B cell (primary cell): ENCODE measurements around the gene ZFP92. TPM values are rescaled to one million over a fixed set of nuclear protein-coding genes. Genes with fewer than 3 reads are reported as not detected.

Experiments used
- ATAC-seq: fragments of 200-7000 bp; cut with Tn5 transposase; one replicate; pipeline ENCODE4 v1.10.0; 2021; ENCODE audit warnings: low read depth, mild to moderate bottlenecking, moderate number of reproducible peaks, moderate library complexity
- CTCF ChIA-PET: fragments of 350-600 bp; sonication (Branson Sonifier 250); formaldehyde crosslinking; loops from one replicate; lab custom pipeline; 2021; ENCODE audit warnings: antibody characterized with exemption, inconsistent platforms; lab: Charles Lee
- POLR2A ChIA-PET: fragments of 350-600 bp; sonication (Branson Sonifier 250); formaldehyde crosslinking; loops from one replicate; lab custom pipeline; 2021; ENCODE audit warnings: antibody characterized with exemption; lab: Charles Lee
- DNase-seq: peaks from one replicate; pipeline ENCODE4 v3.0.0; 2013
- H2AFZ ChIP-seq: 2 replicates; pipeline ENCODE4 v1.6.1; 2012; ENCODE audit warnings: mild to moderate bottlenecking, low read depth, low read length; ENCODE audit not compliant: insufficient read depth, poor library complexity, severe bottlenecking
- H3K27ac ChIP-seq, 2 donors: 1 replicate in 1 of 2; 2 replicates in 1 of 2; pipeline ENCODE4 v1.5.1; 2012 to 2013; ENCODE audit warnings: low read length in 2 of 2, mild to moderate bottlenecking in 2 of 2, moderate library complexity in 1 of 2
- H3K27me3 ChIP-seq, 4 experiments: fragments of 200-600 bp in 1 of 4; sonication (generic) in 1 of 4; replicated peaks in 1 of 4; 1 replicate in 2 of 4; 2 replicates in 2 of 4; pipeline versions ENCODE4 v1.6.1 to v1.7.0; 2013 to 2016; ENCODE audit warnings: low read length in 3 of 4, mild to moderate bottlenecking in 2 of 4, mixed read lengths in 1 of 4, moderate library complexity in 1 of 4; ENCODE audit not compliant: insufficient read depth in 4 of 4, control insufficient read depth in 3 of 4; ENCODE audit errors: control extremely low read depth in 1 of 4
- H3K36me3 ChIP-seq, 2 experiments: replicated peaks in 1 of 2; 1 replicate in 1 of 2; 2 replicates in 1 of 2; pipeline versions ENCODE4 v1.6.1 to v1.7.1; 2013; ENCODE audit warnings: low read length in 1 of 2; ENCODE audit not compliant: insufficient read depth in 2 of 2, control insufficient read depth in 1 of 2; ENCODE audit errors: control extremely low read depth in 1 of 2, extremely low read depth in 1 of 2
- H3K4me1 ChIP-seq, 2 donors: fragments of 200-600 bp in 1 of 2; sonication (generic) in 1 of 2; 1 replicate in 1 of 2; 2 replicates in 1 of 2; pipeline versions ENCODE4 v1.5.1 to v1.6.1; 2013 to 2017; ENCODE audit warnings: low read length in 2 of 2; ENCODE audit not compliant: control insufficient read depth in 2 of 2, insufficient read depth in 2 of 2
- H3K4me2 ChIP-seq: replicated peaks from 2 replicates; pipeline ENCODE3; 2012; ENCODE audit warnings: mild to moderate bottlenecking, low read depth, low read length; ENCODE audit not compliant: poor library complexity, severe bottlenecking
- H3K4me3 ChIP-seq, 5 experiments: fragments of 200-600 bp in 1 of 5; sonication (generic) in 1 of 5; 1 replicate in 3 of 5; 2 replicates in 2 of 5; pipeline versions ENCODE4 v1.5.1 to v1.7.0; 2011 to 2016; ENCODE audit warnings: low read length in 4 of 5, mild to moderate bottlenecking in 4 of 5, low read depth in 2 of 5, control low read depth in 1 of 5, moderate library complexity in 1 of 5; ENCODE audit not compliant: insufficient read depth in 1 of 5; ENCODE audit errors: control extremely low read depth in 1 of 5, extremely low read depth in 1 of 5
- H3K79me2 ChIP-seq: fragments of 200-600 bp; sonication (generic); one replicate; pipeline ENCODE4 v1.6.0; 2016; ENCODE audit warnings: low read length; ENCODE audit not compliant: control insufficient read depth, insufficient read depth
- H3K9ac ChIP-seq: fragments of 200-600 bp; sonication (generic); 2 replicates; pipeline ENCODE4 v1.6.1; 2017; ENCODE audit warnings: mild to moderate bottlenecking, low read length, moderate library complexity
- H3K9me3 ChIP-seq, 3 donors: one replicate each; pipeline versions ENCODE4 v1.6.1 to v1.7.1; 2013; ENCODE audit warnings: low read length in 2 of 3; ENCODE audit not compliant: control insufficient read depth in 2 of 3, insufficient read depth in 1 of 3; ENCODE audit errors: control extremely low read depth in 1 of 3
- H4K20me1 ChIP-seq: 2 replicates; pipeline ENCODE4 v1.6.0; 2012; ENCODE audit warnings: mild to moderate bottlenecking, low read length; ENCODE audit not compliant: insufficient read depth, control insufficient read depth, poor library complexity, severe bottlenecking
- H3K27ac Mint-ChIP-seq: one replicate; pipeline ENCODE4 v1.8.0; 2021; ENCODE audit warnings: mixed read lengths
- H3K27me3 Mint-ChIP-seq: one replicate; pipeline ENCODE4 v1.8.0; 2021; ENCODE audit warnings: mixed read lengths
- H3K4me1 Mint-ChIP-seq: one replicate; pipeline ENCODE4 v1.8.0; 2021; ENCODE audit warnings: mixed read lengths
- H3K4me3 Mint-ChIP-seq: one replicate; pipeline ENCODE4 v1.8.0; 2021; ENCODE audit warnings: mixed read lengths
- H3K9me3 Mint-ChIP-seq: one replicate; pipeline ENCODE4 v1.8.0; 2022; ENCODE audit warnings: mixed read lengths; ENCODE audit not compliant: insufficient read depth
- CTCF ChIP-seq: fragments of 200-600 bp; IDR thresholded peaks from one replicate; pipeline ENCODE4 v1.8.0; 2022; ENCODE audit warnings: antibody characterized with exemption, mild to moderate bottlenecking
- EZH2 ChIP-seq: IDR thresholded peaks from 2 replicates; pipeline ENCODE4 v1.6.1; 2012; ENCODE audit warnings: borderline replicate concordance, low read depth, mild to moderate bottlenecking, moderate library complexity, low read length; ENCODE audit not compliant: insufficient read depth, poor library complexity, severe bottlenecking
- WGBS: methylation state at CpG from one replicate; pipeline ENCODE4 v1.1.5; 2013; ENCODE audit warnings: missing lambda C conversion rate; ENCODE audit not compliant: insufficient coverage; 5-methylcytosine and 5-hydroxymethylcytosine counted together
- intact Hi-C: fragments of 100-400 bp; cut with micrococcal nuclease; formaldehyde crosslinking; loops from one replicate; pipeline ENCODE4 v1.10.0; 2022
- polyA plus RNA-seq: library from polyadenylated mRNA; depleted of rRNA; stranded (reverse); fragments of >200 nt; gene quantifications from 2 replicates; pipeline ENCODE4 v1.2.3, GENCODE V29; 2012
- total RNA-seq, 2 donors: library from RNA; stranded (reverse); fragments of 120-200 nt in 1 of 2; gene quantifications; 1 replicate in 1 of 2; 2 replicates in 1 of 2; pipeline versions ENCODE4 v1.2.3 to v1.2.4, GENCODE V29; 2013 to 2022

ZFP92 gene
- total and polyA plus RNA-seq, 2 donors (not counting 1 experiment from before 2014, with no cell fraction given), result 0.24 to 1.6 TPM

GRCh38 chrX:153366878-153367538 is 44.3 kb upstream of the ZFP92 start:
- Histone ChIP-seq H3K4me3 (no peak overlapping the region), H3K4me2 (no peak overlapping the region), H3K4me1 (no peaks in the 10 kb centered on the region), H3K27ac (no peak overlapping the region), H4K20me1 (no peaks in the 10 kb centered on the region), H2AFZ (no peak overlapping the region), H3K27me3 (no peaks in the 10 kb centered on the region), H3K36me3 (no peaks in the 10 kb centered on the region), H3K79me2 (no peaks in the 10 kb centered on the region), H3K9ac (no peak overlapping the region), H3K9me3 (no peaks in the 10 kb centered on the region)
- no peak for TF ChIP-seq EZH2
- no peak for TF ChIP-seq CTCF
- no CpG with 5 or more reads among the region's 5 CpGs for whole genome bisulfite sequencing
- CTCF ChIA-PET, result no interaction called here
- ATAC-seq (no peak), DNase-seq (no peak)
- Mint-ChIP-seq H3K27me3 (peaks cover 10% of the 10 kb centered on the region), H3K27ac (no peak overlapping the region), H3K9me3 (no peaks in the 10 kb centered on the region), H3K4me1 (no peaks in the 10 kb centered on the region), H3K4me3 (no peak overlapping the region)
- POLR2A ChIA-PET, result no interaction called here
- intact Hi-C loops, result no loop called here

GRCh38 chrX:153370293-153371055 is 40.8 kb upstream of the ZFP92 start:
- H3K27me3 Mint-ChIP-seq, result peaks cover 10% of the 10 kb centered on the region
- Histone ChIP-seq H3K9ac (no peak overlapping the region), H3K36me3 (no peaks in the 10 kb centered on the region), H3K79me2 (no peaks in the 10 kb centered on the region), H3K27ac (no peak overlapping the region), H2AFZ (no peak overlapping the region), H3K27me3 (no peaks in the 10 kb centered on the region), H3K4me2 (no peak overlapping the region), H3K4me3 (no peak overlapping the region), H3K9me3 (no peaks in the 10 kb centered on the region), H4K20me1 (no peaks in the 10 kb centered on the region), H3K4me1 (no peaks in the 10 kb centered on the region)
- CTCF ChIA-PET, result no interaction called here
- intact Hi-C loops, result no loop called here
- ATAC-seq, result no peak
- POLR2A ChIA-PET, result no interaction called here
- H3K4me3 Mint-ChIP-seq, result no peak overlapping the region
- no CpG with 5 or more reads among the region's 8 CpGs for WGBS
- H3K27ac Mint-ChIP-seq, result no peak overlapping the region
- H3K4me1 Mint-ChIP-seq, result no peaks in the 10 kb centered on the region
- H3K9me3 Mint-ChIP-seq, result no peaks in the 10 kb centered on the region
- no peak for DNase-seq
- no peak for TF ChIP-seq CTCF
- TF ChIP-seq EZH2, result no peak
